AML-193 (cell line): ENCODE data around the gene NOMO2.
"Not testable (repeated sequence)": the region's sequence is repeated elsewhere in the genome, so short reads cannot be mapped to it uniquely, and the experiment has no call there.

ENCODE experiments used
- DNase-seq, 2 experiments: peaks; one replicate each; lab custom pipeline; 2025; lab: John Stamatoyannopoulos, UW

NOMO2 gene

GRCh38 chr16:18561727-18562314 is at the start of gene NOMO2:
NOMO2 (minus strand) TSS chr16:18562097; CDS start chr16:18562040, 57 bp downstream.
- DNase-seq: not testable (repeated sequence)

DNA sequence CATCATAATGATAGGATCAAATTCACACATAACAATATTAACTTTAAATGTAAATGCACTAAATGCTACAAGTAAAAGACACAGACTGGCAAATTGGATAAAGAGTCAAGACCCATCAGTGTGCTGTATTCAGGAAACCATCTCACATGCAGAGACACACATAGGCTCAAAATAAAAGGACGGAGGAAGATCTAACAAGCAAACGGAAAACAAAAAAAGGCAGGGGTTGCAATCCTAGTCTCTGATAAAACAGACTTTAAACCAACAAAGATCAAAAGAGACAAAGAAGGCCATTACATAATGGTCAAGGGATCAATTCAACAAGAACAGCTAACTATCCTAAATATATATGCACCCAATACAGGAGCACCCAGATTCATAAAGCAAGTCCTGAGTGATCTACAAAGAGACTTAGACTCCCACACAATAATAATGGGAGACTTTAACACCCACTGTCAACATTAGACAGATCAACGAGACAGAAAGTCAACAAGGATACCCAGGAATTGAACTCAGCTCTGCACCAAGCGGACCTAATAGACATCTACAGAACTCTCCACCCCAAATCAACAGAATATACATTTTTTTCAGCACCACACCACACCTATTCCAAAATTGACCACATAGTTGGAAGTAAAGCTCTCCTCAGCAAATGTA is 48.4 kb upstream of the NOMO2 start:
- not testable (repeated sequence) for DNase-seq

DNA sequence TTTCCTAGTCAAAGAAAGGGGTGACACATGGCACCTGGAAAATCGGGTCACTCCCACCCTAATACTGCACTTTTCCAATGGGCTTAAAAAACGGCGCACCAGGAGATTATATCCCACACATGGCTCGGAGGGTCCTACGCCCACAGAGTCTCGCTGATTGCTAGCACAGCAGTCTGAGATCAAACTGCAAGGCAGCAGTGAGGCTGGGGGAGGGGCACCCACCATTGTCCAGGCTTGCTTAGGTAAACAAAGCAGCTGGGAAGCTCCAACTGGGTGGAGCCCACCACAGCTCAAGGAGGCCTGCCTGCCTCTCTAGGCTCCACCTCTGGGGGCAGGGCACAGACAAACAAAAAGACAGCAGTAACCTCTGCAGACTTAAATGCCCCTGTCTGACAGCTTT is 46.4 kb upstream of the NOMO2 start:
- not testable (repeated sequence) for DNase-seq

DNA sequence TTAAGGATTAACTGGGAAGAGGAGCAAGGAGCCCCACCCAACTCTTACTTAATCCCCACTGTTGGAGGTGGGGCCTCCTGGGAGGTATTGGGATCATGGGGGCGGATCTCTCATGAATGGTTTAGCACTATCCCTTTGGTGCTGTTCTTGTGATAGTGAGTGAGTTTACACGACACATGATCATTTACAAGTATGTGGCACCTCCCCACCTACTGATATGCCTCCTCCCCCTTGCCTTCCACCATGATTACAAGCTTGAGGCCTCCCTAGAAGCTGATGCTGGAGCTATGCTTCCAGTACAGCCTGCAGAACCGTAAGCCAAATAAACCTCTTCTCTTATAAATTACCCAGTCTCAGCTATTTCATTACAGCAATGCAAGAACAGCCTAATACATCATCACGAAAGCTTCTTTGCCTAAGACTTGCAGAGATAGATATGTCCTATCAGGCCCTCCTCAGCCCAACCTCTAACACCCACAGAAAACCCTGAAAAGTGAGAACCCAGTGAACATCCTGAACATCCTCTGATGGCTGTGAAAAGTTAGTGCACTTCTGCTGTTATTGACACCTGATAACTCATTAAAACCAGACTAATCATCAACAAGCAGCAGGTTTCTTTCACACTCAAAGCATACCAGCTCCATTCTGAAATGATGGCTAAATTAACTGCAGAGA is 41.8 kb upstream of the NOMO2 start:
- not testable (repeated sequence) for DNase-seq

- not testable (repeated sequence) for DNase-seq
Observed at GRCh38 chr16:18598582-18598981, 36.7 kb upstream of the NOMO2 start.

DNA sequence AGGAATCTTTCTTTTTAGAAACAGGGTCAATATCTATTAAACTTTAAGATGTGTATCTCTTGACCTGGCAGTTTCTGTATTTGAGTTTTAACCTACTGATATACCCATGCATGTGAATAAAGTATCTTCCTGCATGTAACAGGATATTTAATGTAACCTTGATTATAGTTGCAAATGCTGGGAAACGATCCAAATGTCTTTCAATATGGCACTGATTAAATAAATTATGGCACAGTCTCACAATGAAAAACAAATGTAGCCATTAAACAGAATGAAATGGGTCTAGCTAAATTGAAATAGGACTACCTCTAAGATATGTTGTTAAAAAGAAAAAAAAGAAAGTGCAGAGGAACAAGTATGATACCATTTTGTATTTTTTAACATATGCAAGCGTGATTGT is 35.8 kb upstream of the NOMO2 start:
- DNase-seq: not testable (repeated sequence)

- not testable (repeated sequence) for DNase-seq
Observed at GRCh38 chr16:18597319-18597718, 35.4 kb upstream of the NOMO2 start.

DNA sequence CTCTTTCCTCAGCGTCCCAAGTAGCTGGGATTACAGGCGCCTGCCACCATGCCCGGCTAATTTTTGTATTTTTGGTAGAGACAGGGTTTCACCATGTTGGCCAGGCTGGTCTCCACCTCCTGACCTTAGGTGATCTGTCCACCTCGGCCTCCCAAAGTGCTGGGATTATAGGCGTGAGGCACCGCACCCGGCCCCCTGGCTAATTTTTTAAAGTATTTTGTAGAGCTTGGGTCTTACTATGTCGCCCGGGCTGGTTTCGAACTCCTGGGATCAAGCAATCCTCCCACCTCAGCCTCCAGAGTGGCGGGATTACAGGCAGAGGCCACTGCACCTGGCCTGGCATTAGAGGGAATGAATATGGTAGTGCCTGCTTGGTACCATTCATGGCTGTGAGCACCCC is 33.9 kb upstream of the NOMO2 start:
- DNase-seq: not testable (repeated sequence)

DNA sequence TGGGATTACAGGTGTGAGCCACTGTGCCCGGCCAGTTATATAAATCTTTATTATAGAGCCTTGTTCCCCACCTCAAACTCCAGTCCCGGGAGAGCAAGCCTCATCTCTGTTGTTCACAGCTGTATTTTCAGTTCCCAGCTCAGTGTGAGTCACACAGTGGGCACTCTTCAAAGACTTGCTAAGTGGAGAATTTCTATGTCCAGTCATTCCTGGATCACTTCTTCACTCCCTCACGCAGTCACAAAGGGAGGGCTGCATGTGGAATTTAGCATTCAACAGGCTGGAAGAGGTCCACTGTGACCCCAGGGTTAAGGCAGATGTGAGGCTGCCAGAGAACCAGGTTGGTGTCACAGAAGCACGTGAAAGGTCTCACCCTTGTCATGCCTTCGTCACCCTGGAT is 33.0 kb upstream of the NOMO2 start:
- DNase-seq: not testable (repeated sequence)

GRCh38 chr16:18593904-18594303 is 32.0 kb upstream of the NOMO2 start:
- DNase-seq: not testable (repeated sequence)

GRCh38 chr16:18592982-18593381 is 31.1 kb upstream of the NOMO2 start:
- not testable (repeated sequence) for DNase-seq

DNA sequence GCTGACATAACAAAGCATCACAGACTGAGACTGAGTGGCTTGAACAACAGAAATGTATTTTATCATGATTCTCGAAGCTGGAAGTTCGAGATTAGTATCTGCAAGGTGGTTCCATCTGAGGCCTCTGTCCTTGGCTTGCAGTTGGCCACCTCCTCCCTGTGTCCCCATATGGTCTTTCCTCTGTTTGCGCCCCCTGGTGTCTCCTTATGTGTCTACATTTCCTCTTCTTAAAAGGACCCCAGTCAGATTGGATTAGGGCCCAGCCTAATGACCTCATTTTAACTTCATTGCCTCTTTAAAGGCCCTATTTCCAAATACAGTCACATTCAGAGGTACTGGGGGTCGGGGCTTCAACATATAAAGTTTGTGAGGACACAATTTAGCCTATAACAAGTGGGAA is 30.0 kb upstream of the NOMO2 start:
- peak; percentile 27 to 28 for DNase-seq

GRCh38 chr16:18591441-18591840 is 29.5 kb upstream of the NOMO2 start:
- not testable (repeated sequence) for DNase-seq

DNA sequence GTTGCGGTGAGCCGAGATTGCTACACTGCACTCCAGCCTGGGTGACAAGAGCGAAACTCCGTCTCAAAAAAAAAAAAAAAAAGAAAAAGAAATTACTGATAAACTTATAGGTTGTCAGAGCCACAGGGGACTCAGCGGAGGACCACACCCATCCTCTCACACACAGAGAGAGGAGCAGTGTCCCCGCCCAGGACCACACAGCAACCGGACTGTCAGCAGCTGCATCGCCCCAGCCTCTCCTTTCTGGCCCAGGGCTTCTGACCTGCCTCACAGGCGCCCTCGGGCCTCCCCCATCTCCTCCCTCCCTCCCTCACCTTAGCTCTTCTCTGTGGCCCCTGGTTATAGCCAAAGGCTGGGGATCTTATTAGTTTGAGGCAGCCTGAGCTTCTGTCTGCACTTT is 27.9 kb upstream of the NOMO2 start:
- not testable (repeated sequence) for DNase-seq

GRCh38 chr16:18586560-18587540 is 25.0 kb upstream of the NOMO2 start:
- DNase-seq: peak in 1 of 2 experiments; percentile 3

DNA sequence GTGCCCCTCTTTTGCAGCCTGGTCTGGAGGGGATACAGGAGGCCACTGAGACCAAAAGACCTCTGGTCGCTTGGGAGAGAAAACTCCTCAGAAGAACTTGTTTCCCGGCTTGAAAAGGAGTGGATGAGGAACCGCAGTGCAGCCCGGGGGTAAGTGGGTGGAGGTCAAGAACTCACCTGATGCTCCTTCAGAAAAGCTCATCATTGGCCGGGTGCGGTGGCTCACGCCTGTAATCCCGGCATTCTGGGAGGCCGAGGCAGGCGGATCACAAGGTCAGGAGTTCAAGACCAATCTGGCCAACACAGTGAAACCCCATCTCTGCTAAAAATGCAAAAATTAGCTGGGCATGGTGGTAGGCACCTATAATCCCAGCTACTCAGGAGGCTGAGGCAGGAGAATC is 23.9 kb upstream of the NOMO2 start:
- DNase-seq: not testable (repeated sequence)

- no peak for DNase-seq
Observed at GRCh38 chr16:18582902-18583301, 21.0 kb upstream of the NOMO2 start.

DNA sequence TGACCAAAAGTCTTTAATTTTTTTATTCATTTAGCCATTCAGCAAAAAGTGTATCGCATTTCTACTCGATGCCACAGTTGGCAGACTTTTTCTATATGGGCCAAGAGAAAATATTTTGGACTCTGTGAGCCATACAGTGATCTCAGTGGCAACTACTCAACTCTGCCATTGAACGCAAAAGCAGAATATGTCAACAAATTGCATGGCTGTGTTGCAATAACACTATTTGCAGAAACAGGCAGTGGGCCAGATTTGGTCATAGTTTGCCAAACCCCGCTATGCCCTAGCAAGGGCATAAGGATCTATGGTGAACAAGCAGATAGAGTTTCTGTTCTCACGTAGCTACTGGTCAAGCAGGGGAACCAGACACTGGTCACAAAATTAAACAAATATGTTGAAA is 18.5 kb upstream of the NOMO2 start:
- not testable (repeated sequence) for DNase-seq

GRCh38 chr16:18579261-18579660 is 17.4 kb upstream of the NOMO2 start:
- not testable (repeated sequence) for DNase-seq

GRCh38 chr16:18577942-18578341 is 16.0 kb upstream of the NOMO2 start:
- not testable (repeated sequence) for DNase-seq

GRCh38 chr16:18575945-18576344 is 14.0 kb upstream of the NOMO2 start:
- not testable (repeated sequence) for DNase-seq
